A549 (cell line): ENCODE results near the gene KNDC1.

Experiments
- BHLHE40 ChIP-seq: IDR thresholded peaks from 2 replicates; pipeline ENCODE4 v1.6.1; 2012; ENCODE audit warnings: low read depth, low read length, inconsistent platforms
- EP300 ChIP-seq, 2 experiments: fragments of >200 bp; sonication (Bioruptor Twin); formaldehyde crosslinking; IDR thresholded peaks; 2 replicates in 1 of 2; 3 replicates in 1 of 2; pipeline ENCODE4 v1.6.1; 2016 to 2017
- HEYL ChIP-seq: fragments of 250-450 bp; sonication (Bioruptor Pico); IDR thresholded peaks from 2 replicates; pipeline ENCODE4 v1.8.0; 2021; ENCODE audit warnings: mild to moderate bottlenecking, moderate library complexity
- KDM5A ChIP-seq: fragments of 200-600 bp; sonication (generic); IDR thresholded peaks from 2 replicates; pipeline ENCODE4 v1.6.1; 2016; ENCODE audit warnings: antibody characterized with exemption, mild to moderate bottlenecking
- MAX ChIP-seq: IDR thresholded peaks from 2 replicates; pipeline ENCODE4 v1.6.1; 2012
- MYC ChIP-seq: IDR thresholded peaks from 2 replicates; pipeline ENCODE4 v1.6.1; 2012; ENCODE audit warnings: mild to moderate bottlenecking, inconsistent platforms, low read length, improper control_type of control experiment, borderline replicate concordance
- POLR2A ChIP-seq: IDR thresholded peaks from 2 replicates; pipeline ENCODE4 v1.6.1; 2012; ENCODE audit warnings: mild to moderate bottlenecking, low read length
- POLR2AphosphoS2 ChIP-seq: conservative IDR thresholded peaks from 2 replicates; pipeline ENCODE4 v1.6.1; 2012; ENCODE audit warnings: low read length, improper control_type of control experiment, inconsistent platforms
- RAD21 ChIP-seq, 2 experiments: fragments of >200 bp in 1 of 2; sonication (Bioruptor Twin) in 1 of 2; formaldehyde crosslinking in 1 of 2; IDR thresholded peaks in 1 of 2; conservative IDR thresholded peaks in 1 of 2; 2 replicates in 1 of 2; 3 replicates in 1 of 2; pipeline ENCODE4 v1.6.1; 2012 to 2018; ENCODE audit warnings: inconsistent platforms in 1 of 2
- TF ChIP-seq, protein P1 (sequence below): fragments of 200-600 bp; sonication (generic); IDR thresholded peaks from 2 replicates; pipeline ENCODE4 v1.6.1; 2016; ENCODE audit warnings: antibody characterized with exemption, mild to moderate bottlenecking, moderate library complexity
- TF ChIP-seq, protein P2 (sequence below): fragments of >200 bp; sonication (Bioruptor Twin); formaldehyde crosslinking; IDR thresholded peaks from 3 replicates; pipeline ENCODE4 v1.5.1; 2016
- TF ChIP-seq, protein P3 (sequence below): fragments of 150-350 bp; IDR thresholded peaks from 2 replicates; pipeline ENCODE4 v1.6.1; 2014; ENCODE audit warnings: low read depth, mild to moderate bottlenecking, low read length
- TF ChIP-seq, protein P4 (sequence below): fragments of 450-650 bp; IDR thresholded peaks from 2 replicates; pipeline ENCODE4 v1.6.1; 2014; ENCODE audit warnings: antibody characterized with exemption

DNA sequence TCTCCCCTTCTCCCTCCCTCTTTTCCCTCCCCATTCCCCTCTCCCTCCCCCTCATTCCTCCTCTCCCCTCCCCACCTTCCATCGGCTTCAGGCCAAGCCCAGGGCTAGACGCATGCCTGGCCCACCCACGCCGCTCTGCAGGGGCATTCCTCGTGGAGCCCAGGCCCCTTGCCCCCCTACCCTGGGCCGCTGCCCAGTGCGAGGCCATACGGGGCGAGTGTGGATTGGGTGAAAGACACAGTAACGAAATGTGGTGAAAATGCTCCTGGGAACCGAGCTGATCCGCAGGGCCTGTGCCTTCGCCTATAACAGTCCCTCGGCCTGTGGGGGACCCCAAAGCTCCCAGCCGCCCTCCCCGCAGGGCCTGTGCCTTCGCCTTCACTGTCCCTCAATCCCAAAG, 44.0 kb upstream of the KNDC1 start:
- no peak for TF ChIP-seq MYC
- no peak for TF ChIP-seq RAD21 (conservative IDR thresholded peaks at IDR 0.05 in 1 of 2, IDR thresholded peaks at IDR 0.05 in 1 of 2)
- TF ChIP-seq, protein P1, sequence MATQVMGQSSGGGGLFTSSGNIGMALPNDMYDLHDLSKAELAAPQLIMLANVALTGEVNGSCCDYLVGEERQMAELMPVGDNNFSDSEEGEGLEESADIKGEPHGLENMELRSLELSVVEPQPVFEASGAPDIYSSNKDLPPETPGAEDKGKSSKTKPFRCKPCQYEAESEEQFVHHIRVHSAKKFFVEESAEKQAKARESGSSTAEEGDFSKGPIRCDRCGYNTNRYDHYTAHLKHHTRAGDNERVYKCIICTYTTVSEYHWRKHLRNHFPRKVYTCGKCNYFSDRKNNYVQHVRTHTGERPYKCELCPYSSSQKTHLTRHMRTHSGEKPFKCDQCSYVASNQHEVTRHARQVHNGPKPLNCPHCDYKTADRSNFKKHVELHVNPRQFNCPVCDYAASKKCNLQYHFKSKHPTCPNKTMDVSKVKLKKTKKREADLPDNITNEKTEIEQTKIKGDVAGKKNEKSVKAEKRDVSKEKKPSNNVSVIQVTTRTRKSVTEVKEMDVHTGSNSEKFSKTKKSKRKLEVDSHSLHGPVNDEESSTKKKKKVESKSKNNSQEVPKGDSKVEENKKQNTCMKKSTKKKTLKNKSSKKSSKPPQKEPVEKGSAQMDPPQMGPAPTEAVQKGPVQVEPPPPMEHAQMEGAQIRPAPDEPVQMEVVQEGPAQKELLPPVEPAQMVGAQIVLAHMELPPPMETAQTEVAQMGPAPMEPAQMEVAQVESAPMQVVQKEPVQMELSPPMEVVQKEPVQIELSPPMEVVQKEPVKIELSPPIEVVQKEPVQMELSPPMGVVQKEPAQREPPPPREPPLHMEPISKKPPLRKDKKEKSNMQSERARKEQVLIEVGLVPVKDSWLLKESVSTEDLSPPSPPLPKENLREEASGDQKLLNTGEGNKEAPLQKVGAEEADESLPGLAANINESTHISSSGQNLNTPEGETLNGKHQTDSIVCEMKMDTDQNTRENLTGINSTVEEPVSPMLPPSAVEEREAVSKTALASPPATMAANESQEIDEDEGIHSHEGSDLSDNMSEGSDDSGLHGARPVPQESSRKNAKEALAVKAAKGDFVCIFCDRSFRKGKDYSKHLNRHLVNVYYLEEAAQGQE = no peak
- no peak for TF ChIP-seq BHLHE40
- TF ChIP-seq, protein P2, sequence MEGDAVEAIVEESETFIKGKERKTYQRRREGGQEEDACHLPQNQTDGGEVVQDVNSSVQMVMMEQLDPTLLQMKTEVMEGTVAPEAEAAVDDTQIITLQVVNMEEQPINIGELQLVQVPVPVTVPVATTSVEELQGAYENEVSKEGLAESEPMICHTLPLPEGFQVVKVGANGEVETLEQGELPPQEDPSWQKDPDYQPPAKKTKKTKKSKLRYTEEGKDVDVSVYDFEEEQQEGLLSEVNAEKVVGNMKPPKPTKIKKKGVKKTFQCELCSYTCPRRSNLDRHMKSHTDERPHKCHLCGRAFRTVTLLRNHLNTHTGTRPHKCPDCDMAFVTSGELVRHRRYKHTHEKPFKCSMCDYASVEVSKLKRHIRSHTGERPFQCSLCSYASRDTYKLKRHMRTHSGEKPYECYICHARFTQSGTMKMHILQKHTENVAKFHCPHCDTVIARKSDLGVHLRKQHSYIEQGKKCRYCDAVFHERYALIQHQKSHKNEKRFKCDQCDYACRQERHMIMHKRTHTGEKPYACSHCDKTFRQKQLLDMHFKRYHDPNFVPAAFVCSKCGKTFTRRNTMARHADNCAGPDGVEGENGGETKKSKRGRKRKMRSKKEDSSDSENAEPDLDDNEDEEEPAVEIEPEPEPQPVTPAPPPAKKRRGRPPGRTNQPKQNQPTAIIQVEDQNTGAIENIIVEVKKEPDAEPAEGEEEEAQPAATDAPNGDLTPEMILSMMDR = no peak
- TF ChIP-seq HEYL (CRISPR knock-in tag) = no peak
- TF ChIP-seq EP300 (IDR thresholded peaks at IDR 0.05) = no peak
- no peak for TF ChIP-seq POLR2A
- TF ChIP-seq, protein P3, sequence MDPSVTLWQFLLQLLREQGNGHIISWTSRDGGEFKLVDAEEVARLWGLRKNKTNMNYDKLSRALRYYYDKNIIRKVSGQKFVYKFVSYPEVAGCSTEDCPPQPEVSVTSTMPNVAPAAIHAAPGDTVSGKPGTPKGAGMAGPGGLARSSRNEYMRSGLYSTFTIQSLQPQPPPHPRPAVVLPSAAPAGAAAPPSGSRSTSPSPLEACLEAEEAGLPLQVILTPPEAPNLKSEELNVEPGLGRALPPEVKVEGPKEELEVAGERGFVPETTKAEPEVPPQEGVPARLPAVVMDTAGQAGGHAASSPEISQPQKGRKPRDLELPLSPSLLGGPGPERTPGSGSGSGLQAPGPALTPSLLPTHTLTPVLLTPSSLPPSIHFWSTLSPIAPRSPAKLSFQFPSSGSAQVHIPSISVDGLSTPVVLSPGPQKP = no peak
- no peak for TF ChIP-seq KDM5A
- TF ChIP-seq, protein P4, sequence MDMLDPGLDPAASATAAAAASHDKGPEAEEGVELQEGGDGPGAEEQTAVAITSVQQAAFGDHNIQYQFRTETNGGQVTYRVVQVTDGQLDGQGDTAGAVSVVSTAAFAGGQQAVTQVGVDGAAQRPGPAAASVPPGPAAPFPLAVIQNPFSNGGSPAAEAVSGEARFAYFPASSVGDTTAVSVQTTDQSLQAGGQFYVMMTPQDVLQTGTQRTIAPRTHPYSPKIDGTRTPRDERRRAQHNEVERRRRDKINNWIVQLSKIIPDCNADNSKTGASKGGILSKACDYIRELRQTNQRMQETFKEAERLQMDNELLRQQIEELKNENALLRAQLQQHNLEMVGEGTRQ = no peak
- no peak for TF ChIP-seq MAX
- no peak for TF ChIP-seq POLR2AphosphoS2
